ENCODE data around the gene SLC25A6.
"Not testable (repeated sequence)": the region's sequence is repeated elsewhere in the genome, so short reads cannot be mapped to it uniquely, and the experiment has no call there.

SLC25A6 gene

DNA sequence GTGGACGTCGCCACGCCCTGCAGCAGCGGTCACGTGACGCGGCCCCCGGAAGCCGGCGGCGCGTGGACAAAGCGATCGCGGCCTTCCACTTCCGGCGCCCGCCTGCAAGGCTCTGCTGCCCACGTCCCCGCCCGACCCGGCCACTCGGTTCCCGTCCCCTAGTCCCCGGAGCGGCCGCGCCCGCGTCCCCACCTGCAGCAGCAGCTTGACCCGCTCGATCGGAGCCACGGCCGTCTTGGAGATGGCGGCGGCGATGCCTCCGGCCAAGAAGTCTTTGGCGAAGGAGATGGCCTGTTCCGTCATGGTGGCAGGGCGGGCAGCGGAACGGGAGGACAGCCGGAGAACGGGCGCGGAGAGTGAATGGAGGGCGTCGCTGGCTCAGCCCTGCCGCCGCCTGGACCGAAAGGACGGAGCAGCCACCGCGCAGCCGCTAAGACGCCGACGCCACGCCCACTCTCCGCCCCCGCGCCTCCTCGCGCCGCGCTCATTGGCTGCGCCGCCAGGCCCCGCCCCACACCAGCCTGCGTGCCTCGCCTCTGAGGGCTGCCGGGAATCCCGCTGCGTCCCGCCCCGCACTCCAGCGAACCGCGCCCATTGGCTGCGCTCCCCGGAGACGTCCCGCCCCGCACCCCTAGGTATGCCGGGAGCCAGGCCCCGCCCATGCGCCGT is at the start of gene SLC25A6:
SLC25A6 (minus strand) TSS at position 407 of the 669 bp plus-strand sequence; CDS start at position 303, 104 bp downstream.
- peak; percentile 99 for DNase-seq (ENCODE audit: low read depth)

DNA sequence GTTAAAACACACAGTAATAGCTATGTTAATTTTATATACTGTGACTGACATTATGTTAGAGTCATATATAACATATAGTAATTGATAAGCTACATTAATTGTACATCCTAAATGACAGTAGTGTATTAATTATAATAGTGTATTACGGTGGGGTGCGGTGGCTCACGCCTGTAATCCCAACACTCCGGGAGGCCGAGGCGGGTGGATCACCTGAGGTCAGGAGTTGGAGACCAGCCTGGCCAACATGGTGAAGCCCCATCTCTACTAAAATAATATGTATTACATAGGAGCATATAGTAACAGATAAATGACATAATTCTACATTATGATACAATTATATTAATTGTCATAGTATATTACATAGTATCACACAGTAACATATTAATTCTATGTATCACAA is 48.6 kb upstream of the SLC25A6 start:
- DNase-seq (ENCODE audit: low read depth): no peak

DNA sequence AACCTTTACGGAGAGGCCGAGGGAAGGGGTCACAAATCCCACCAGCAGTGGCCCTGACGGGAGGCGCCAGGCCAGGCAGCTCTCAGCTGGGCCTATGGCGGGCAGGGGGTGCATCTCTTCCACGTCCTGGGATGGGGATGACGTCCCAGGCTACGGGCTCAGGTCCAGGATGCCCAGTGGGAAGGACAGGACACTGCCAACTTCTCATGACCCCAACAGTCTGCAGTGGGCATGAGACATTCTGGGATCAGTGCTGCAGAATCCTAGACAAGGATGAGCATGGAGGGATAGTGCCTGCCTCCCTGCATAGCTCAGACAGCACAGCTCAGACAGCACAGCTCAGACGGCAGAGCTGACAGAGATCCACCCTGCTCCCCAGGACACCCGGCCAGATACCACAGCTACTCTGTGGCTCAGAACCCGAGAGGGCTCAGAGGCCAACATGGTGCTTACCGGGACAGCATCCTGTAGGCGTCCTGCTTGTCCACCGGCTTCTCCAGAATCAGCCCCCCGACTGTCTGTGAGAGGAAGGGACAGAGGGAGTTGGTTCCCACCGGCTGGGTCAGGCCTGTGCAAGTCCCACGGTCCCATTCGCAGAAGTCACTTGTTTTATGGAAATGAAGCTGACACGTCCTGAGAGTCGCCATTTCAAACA is 43.5 kb upstream of the SLC25A6 start:
- DNase-seq (ENCODE audit: low read depth): no peak

DNA sequence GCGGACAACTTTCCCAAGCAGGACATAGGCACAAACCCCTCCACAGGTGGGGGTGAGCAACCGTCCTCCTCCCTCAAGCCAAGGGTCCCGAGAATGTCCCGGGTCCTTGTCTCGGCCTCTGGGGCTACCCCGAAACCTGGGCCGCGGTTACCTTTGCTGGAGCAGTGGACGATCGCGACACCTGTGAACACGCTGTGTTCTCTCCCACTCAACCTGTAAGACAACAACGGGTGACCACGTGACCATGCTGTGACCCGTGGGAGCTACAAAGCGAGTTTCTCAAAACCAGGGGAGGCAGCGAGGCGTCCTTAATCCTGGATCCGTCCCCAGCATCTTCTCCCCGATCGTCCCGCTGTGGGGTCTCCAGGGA is 42.9 kb upstream of the SLC25A6 start:
- DNase-seq (ENCODE audit: low read depth): no peak

DNA sequence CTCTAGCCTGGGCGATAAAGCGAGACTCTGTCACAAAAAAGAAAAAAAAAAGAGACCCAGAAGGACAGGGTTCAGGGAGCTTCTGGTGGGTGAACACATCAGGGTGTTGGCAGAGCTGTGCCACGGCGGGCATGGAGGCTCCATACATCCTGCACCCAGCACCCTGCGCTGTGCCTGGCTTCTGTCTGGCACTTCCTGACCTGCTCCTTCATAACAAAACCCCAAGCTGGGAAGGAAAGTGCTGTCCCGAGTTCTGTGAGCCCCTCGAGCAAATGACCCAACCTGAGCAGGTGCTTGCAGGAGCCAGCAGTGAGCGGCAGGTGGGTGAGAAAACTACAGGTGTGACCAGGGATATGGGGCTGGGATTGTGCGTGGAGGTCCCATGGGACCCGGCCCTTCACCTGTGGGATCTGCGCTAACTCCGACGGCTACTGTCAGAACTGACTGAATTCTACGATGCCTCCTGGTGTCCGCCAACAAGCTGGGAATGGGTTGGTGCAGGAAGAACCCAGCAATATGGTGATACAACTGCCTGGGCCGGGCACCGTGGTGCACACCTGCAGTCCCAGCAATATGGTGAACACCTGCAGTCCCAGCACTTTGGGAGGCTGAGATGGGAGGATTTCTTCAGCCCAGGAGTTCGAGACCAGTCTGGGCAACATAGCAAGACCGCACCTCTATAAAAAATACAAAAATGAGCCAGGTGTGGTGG is 41.9 kb upstream of the SLC25A6 start:
- DNase-seq (ENCODE audit: low read depth): no peak

DNA sequence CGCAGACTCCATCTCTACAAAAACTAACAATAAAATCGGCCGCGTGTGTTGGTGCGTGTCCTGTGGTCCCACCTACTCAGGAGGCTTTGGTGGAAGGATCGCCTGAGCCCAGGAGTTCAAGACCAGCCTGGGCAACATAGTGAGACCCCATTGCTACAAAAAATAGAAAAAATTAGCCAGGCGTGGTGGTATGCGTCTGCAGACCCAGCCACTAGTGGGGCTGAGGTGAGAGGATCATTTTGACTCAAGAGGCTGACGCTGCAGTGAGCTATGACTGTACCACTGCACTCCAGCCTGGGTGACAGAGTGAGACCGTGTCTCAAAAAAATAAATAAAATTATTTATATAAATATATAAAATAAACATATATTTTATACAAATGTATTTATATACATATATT is 38.5 kb upstream of the SLC25A6 start:
- DNase-seq (ENCODE audit: low read depth): no peak

DNA sequence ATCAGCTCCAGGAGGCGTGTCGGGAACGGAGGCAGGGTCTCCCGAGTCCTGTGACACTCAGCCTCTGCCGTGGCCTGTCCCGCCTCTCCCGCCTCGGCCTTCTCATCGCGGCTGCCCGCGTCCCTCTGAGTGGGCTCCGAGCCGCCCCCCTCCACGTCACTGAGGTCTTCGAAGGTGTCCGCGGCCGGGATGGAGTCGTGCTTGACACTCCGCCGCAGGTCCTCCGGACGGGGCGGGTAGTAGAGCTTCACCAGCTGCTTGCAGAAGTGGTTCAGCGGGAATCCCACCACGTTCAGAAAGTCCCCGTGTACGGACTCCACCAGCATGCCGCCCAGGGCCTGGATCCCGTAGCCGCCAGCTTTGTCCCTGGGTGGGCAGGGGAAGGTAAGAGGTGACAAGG is 35.8 kb upstream of the SLC25A6 start:
- no peak for DNase-seq (ENCODE audit: low read depth)

DNA sequence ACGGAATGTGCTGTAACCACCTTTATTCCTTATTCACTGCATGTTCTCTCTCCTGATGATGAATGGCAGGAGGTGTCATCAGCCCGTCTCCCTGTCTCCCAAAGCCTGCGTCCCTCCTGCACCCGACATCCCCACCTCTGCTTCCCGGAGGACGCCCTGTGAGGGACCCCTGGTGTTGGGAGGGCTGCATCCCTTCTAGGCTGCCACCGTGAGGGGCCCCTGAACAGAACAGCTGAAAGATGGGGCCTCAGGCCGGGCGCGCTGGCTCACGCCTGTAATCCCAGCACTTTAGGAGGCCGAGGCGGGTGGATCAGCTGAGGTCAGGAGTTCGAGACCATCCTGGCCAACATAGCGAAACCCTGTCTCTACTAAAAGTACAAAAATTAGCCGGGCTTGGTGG is 34.4 kb upstream of the SLC25A6 start:
- DNase-seq (ENCODE audit: low read depth): not testable (repeated sequence)

DNA sequence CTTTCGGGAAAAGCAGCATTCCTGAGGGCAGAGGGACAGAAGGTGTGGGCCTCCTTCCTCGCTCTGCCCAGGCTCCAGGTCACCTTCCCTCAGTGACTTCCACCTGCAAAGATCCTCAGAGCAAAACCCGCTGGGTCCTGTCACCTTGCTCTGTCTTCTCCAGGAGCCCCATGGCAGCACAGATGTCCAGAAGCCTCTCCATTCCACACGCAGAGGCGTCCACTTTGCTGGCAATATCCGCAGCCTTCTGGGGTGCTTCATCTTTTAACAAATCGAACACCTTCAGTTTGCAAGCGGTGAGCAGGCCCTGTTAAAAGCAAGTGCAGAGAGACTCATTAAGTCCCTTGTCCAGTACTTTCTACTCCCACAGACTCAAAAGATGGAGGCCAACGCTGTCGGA is 33.5 kb upstream of the SLC25A6 start:
- DNase-seq (ENCODE audit: low read depth): no peak

DNA sequence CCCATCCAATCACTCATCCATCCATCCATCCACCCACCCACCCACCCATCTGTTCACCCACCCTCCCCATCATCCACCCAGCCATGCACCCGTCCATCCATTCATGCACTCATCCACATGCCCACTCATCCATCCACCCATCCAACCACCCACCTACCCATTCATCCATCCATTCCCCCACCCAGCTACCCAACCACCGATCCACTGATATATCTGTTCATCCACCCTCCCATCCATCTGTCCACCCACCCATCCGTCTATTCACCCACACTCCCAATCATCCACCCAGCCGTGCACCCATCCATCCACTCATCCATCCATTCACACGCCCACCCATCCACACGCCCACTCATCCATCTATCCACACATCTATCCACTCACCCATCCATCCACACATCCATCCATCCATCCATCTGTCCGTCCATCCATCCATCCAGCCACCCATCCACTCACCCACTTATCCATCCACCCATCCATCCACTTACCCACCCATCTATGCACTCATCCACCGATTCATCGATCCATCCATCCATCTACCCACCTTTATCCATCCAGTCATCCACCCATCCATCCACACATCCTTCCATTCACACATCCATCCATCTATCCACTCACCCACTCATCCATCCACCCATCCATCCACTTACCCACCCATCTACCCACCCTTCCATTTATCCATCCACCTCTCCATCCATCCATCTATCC is 32.4 kb upstream of the SLC25A6 start:
- DNase-seq (ENCODE audit: low read depth): no peak

DNA sequence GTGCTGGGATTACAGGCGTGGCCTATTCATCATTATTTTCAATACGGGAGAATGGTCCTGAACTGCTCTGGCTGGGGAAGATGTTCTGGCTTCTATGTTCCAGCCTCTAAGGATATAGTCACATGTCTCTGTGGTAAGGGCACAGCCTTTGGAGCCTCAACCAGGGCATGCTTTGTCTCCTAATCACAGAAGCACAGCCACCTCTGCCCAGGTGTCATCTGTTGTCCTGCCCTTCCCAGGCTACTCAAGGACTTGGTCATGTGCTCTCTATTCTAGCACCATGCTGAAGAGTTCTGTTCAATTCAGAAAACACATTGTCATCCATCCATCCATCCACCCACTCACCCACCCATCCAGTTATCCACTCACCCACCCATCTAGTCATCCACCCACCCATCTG is 31.3 kb upstream of the SLC25A6 start:
- DNase-seq (ENCODE audit: low read depth): no peak

DNA sequence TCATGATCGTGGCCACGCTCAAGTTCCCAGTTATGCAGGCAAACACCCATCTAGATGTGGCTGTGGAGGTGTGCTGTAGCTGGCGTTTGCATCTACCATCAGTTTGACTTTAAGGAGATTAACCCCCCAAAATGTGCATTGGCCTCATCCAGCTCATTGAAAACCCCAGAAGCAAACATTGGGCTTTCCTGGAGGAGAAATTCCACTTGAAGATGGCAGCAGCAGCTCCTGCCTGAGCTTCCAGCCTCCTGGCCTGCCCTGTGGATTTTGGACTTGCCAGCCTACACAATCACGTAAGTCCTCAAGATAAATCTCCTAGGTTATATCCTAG is 30.2 kb upstream of the SLC25A6 start:
- DNase-seq (ENCODE audit: low read depth): no peak

DNA sequence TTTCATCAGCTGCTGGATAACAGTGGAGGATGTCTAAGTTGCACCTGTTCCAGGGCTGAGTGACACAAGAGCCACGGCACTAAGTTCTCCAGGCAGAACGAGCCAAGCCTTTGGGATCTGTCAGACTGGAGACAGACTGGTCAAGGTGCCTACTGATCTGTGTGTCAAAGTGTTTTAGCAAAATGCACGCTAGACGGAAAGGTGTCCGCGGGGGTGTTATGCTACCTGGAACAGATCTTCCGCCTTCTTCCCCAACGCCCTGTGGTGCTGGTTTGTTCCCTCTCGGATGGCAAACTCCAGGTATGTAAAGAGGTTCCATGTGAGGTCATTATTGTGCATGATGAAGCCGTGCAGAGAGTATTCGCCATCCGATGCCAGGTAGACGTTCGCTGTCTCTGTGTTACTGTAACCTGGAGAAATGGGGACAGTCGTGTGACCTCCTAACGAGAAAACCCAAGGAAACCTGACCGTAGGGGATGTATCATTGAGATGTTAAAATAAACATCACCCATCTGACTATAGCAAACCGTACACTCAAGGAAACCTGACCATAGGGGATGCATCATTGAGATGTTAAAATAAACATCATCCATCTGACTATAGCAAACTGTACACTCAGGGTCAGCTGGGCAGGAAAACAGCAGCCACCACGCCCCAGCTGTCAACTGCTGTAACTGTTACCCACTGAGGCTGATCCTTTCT is 29.7 kb upstream of the SLC25A6 start:
- no peak for DNase-seq (ENCODE audit: low read depth)

DNA sequence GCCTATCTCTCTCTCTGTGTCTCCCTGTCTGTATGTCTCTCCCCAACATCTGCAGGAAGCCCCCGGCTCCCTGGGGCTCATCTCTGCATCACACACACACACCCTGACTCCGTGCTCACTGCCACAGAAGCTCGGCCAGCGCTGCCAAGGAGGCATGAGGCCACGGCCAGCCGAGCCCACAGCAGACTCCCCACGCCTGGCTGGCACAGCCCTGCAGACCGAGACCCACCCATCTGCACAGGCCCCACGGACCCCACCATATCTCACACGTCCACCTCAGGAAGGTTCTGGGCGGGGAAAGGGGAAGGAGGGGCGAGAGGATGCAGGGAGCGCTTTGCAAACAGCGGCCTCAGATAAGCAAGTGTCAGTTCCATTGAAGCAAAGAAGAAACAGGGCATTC is 28.5 kb upstream of the SLC25A6 start:
- DNase-seq (ENCODE audit: low read depth): no peak

DNA sequence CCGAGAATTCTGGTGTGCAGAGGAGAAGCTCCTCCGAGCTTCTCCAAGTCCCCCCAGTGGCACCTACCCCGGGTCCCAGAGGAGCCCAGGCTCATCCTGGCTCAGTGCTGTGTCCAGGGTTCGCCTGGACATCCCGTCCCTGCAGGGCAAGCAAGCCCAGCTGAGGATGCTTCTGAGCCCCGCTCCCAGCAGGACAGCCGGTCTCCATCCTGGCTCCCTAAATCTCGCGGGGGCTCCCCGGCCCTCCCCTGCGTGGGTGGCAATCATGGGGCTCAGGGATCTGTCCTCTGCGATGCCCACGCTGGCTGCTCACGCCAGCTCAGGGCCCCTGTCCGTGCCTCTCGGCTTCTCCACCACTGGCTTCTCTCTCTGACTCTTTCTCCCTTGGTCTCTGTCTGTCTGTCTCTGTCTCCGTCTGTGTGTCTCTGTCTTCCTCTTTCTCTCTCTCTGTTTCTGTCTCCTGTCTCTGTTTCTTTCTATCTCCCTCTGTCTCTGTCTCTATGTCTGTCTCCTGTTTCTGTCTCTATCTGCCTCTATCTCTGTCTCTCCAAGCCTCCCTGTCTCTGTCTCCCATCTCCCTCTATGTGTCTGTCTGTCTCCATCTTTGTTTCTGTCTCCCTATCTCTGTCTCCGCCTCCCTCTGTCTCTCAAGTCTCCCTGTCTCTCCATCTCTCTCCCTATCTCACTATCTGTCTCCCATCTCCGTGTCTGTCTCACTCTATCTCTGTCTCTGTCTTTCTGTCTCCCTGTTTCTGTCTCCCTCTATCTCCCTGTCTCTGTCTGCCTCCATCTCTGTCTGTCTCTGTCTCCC is 27.8 kb upstream of the SLC25A6 start:
- DNase-seq (ENCODE audit: low read depth): no peak

DNA sequence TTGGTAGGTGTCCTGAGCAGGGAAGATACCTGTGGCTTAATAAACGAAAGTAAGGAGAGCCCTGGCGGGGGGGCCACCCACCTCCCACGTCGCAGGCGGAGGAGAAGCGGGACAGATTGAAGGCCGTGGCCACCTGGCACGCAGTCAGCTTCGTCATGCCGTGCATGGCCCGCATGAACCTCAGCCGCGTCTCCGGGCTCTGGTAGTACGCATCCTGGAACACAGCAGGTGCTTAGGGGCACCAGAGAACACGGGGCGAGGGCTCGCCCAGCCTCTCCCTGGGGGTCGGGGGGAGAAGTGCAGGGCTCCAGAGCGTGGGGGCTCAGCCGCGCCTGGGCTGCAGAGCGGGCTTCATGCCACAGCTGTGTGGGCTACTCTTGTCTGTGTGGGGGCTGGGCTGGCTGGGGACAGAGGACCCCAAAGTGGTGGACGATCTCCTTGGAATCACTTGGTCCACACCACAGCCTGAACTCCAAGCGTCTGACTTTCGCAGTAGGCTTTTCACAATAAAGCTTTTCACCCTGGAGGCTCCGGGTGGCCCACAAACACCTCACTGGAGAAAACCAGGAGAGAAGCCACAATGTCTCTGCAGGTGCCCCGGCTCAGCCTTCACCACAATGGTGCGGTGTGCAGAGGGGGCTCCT is 27.1 kb upstream of the SLC25A6 start:
- DNase-seq (ENCODE audit: low read depth): no peak

DNA sequence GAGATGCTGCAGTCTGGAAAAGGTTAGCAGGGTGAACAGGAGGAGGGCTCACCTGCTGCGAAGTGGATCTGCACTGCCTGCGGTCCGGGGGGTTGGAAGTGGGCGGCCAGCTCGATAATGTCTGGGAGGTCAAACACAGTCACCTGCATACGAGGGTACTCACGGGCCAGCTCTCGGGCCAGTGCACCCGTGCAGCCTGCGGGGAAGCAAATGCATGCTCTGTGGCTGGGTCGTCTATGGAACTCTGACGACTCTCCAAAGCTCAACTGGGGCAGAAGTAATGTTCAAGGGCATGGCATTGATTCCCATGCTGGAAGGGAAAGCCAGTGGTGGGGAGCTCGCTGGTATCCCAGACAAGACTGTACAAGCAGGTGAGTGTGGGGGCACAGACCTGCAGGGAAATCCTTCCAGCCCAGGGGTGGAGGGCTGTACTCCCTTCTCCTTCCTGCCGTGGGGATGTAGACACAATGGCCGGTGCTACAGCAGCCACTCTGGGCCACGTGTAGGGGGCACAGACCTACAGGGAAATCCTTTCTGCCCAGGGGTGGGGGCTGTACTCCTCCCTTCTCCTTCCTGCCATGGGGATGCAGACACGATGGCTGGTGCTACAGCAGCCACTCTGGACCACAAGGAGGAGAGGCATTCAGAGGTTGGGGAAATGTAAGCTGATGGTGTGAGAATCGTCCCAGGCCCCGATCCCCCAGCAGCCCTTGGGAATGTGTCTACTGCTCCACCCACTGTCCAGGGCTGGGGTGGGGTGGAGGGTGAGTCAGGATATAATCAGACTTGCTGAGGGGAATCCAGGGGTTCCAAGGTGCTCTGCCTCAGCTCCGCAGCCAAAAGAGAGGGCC is 26.2 kb upstream of the SLC25A6 start:
- no peak for DNase-seq (ENCODE audit: low read depth)

DNA sequence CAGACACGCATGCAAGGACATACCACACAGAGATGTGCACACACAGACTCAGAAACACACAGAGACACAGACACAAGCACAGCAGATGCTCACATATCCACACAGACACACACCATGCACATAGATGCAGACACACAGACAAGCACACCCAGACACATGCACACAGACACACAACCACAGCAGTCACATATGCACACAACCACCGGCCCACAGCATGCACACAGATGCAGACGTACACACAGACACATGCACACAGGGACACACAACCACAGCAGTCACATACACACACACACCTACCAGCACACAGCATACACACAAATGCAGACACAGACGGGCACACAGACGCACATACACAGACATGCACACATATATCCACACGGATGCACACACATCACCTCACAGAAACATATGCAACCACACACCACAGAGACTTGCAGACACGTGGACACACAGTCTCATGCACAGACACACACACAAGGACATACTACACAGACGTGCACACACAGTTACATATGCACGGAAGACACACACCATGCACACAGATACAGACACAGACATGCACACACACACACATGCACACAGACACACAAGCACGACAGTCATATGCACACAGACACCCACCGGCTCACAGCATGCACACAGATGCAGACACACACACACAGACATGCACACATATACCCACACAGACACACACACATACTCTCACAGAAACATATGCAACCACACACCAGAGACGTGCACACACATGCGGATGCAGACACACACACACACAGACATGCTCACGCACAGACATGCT is 25.2 kb upstream of the SLC25A6 start:
- DNase-seq (ENCODE audit: low read depth): no peak

DNA sequence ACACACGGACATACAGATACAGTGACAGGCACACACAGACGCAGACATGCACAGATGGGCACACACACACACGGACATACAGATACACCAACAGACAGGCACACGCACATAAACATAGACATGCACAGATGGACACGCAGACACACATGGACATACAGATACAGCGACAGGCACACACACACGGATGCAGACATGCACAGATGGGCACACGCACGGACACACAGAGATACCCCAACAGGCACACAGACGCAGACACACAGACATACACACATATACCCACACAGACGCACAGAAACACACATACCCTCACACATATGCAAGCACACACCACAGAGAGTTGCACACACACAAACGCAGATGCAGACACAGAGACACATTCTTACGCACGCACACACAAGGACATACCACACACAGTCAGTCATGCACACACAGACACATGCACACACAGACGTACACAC is 24.4 kb upstream of the SLC25A6 start:
- DNase-seq (ENCODE audit: low read depth): no peak
